Epithelial cell of proximal tubule (primary cell): Measurements from ENCODE around the gene HTR6. TPM values are rescaled to one million over a fixed set of nuclear protein-coding genes. Genes with fewer than 3 reads are reported as not detected.
"Not testable (repeated sequence)": the region's sequence is repeated elsewhere in the genome, so short reads cannot be mapped to it uniquely, and the experiment has no call there.

Source experiments
- DNase-seq: peaks from one replicate; pipeline ENCODE4 v3.0.0-alpha.2; 2011; ENCODE audit warnings: low read depth
- H3K4me3 ChIP-seq: 2 replicates; pipeline ENCODE4 v1.5.1; 2011; ENCODE audit warnings: low read depth, mild to moderate bottlenecking, low read length
- CTCF ChIP-seq: conservative IDR thresholded peaks from 2 replicates; pipeline ENCODE4 v1.5.1; 2012; ENCODE audit warnings: low read depth, mild to moderate bottlenecking, low read length
- total RNA-seq: library from RNA; depleted of rRNA; stranded (reverse); fragments of >200 nt; gene quantifications from 2 replicates; pipeline ENCODE4 v1.2.3, GENCODE V29; 2015

The HTR6 gene
- total RNA-seq, 1 donor from 2014 or later, result not detected

- no peak for TF ChIP-seq CTCF
- H3K4me3 ChIP-seq, result no peak overlapping the region
- DNase-seq, result no peak
Observed at GRCh38 chr1:19620786-19621185, 43.9 kb upstream of the HTR6 start.

- no peak for DNase-seq
- no peak for TF ChIP-seq CTCF
- H3K4me3 ChIP-seq, result no peak overlapping the region
Observed at GRCh38 chr1:19621274-19621950, 43.3 kb upstream of the HTR6 start.

- peak; percentile 77 for DNase-seq
- TF ChIP-seq CTCF, result no peak
- H3K4me3 ChIP-seq, result no peak overlapping the region
Observed at GRCh38 chr1:19622204-19622603, 42.5 kb upstream of the HTR6 start.

- H3K4me3 ChIP-seq, result no peak overlapping the region
- peak; percentile 67 for DNase-seq
- no peak for TF ChIP-seq CTCF
Observed at GRCh38 chr1:19623523-19623922, 41.2 kb upstream of the HTR6 start.

- DNase-seq, result no peak
- H3K4me3 ChIP-seq, result no peak overlapping the region
- no peak for TF ChIP-seq CTCF
Observed at GRCh38 chr1:19625291-19625937, 39.3 kb upstream of the HTR6 start.

- no peak for TF ChIP-seq CTCF
- no peak for DNase-seq
- no peak overlapping the region for H3K4me3 ChIP-seq
Observed at GRCh38 chr1:19628879-19629278, 35.8 kb upstream of the HTR6 start.

GRCh38 chr1:19629357-19629756 lies 35.3 kb upstream of the HTR6 start:
- DNase-seq, result no peak
- no peak for TF ChIP-seq CTCF
- no peak overlapping the region for H3K4me3 ChIP-seq

GRCh38 chr1:19630192-19630591 lies 34.5 kb upstream of the HTR6 start:
- H3K4me3 ChIP-seq, DNase-seq: not testable (repeated sequence)
